Middle frontal gyrus (tissue), 1 donor: Measurements from ENCODE around the gene SLIT2.

Experiments used
- DNase-seq: peaks from one replicate; pipeline ENCODE4 v3.0.0-alpha.2; 2015; ENCODE audit warnings: low spot score; ENCODE audit errors: extremely low spot score

The SLIT2 gene

GRCh38 chr4:20264688-20265087, 13.0 kb downstream of the SLIT2 start:
- no peak for DNase-seq

GRCh38 chr4:20265726-20266125, 14.0 kb downstream of the SLIT2 start:
- no peak for DNase-seq

GRCh38 chr4:20266215-20267082, 14.7 kb downstream of the SLIT2 start:
- no peak for DNase-seq

- DNase-seq = no peak
Measured at GRCh38 chr4:20268028-20268427, 16.3 kb downstream of the SLIT2 start.

GRCh38 chr4:20269320-20269719, 17.6 kb downstream of the SLIT2 start:
- DNase-seq = no peak

- DNase-seq = no peak
Measured at GRCh38 chr4:20271950-20272349, 20.2 kb downstream of the SLIT2 start.

- DNase-seq = no peak
Measured at GRCh38 chr4:20272411-20272872, 20.7 kb downstream of the SLIT2 start.

- DNase-seq = no peak
Measured at GRCh38 chr4:20273793-20274192, 22.1 kb downstream of the SLIT2 start.

- DNase-seq = no peak
Measured at GRCh38 chr4:20276848-20277247, 25.1 kb downstream of the SLIT2 start.

GRCh38 chr4:20278195-20278594, 26.5 kb downstream of the SLIT2 start:
- no peak for DNase-seq

GRCh38 chr4:20279381-20279780, 27.7 kb downstream of the SLIT2 start:
- no peak for DNase-seq

- no peak for DNase-seq
Measured at GRCh38 chr4:20281453-20281852, 29.7 kb downstream of the SLIT2 start.

GRCh38 chr4:20283039-20283438, 31.3 kb downstream of the SLIT2 start:
- no peak for DNase-seq

- no peak for DNase-seq
Measured at GRCh38 chr4:20284990-20285389, 33.3 kb downstream of the SLIT2 start.

- no peak for DNase-seq
Measured at GRCh38 chr4:20287246-20287645, 35.5 kb downstream of the SLIT2 start.

GRCh38 chr4:20288047-20288650, 36.4 kb downstream of the SLIT2 start:
- no peak for DNase-seq

GRCh38 chr4:20288846-20289512, 37.3 kb downstream of the SLIT2 start:
- no peak for DNase-seq

GRCh38 chr4:20289782-20290181, 38.1 kb downstream of the SLIT2 start:
- DNase-seq = no peak

- DNase-seq = no peak
Measured at GRCh38 chr4:20292739-20293138, 41.0 kb downstream of the SLIT2 start.

- no peak for DNase-seq
Measured at GRCh38 chr4:20297261-20297660, 45.6 kb downstream of the SLIT2 start.

- DNase-seq = no peak
Measured at GRCh38 chr4:20297783-20298182, 46.1 kb downstream of the SLIT2 start.

- DNase-seq = no peak
Measured at GRCh38 chr4:20298455-20298854, 46.8 kb downstream of the SLIT2 start.
